Stimulated activated CD4-positive, alpha-beta T cell treated with anti-CD3 and anti-CD28 coated beads, Interleukin-4, amount 100 ng/mL, for 24 hours (primary cell): ENCODE results near the gene LASP1.
"Not testable (repeated sequence)": the region's sequence is repeated elsewhere in the genome, so short reads cannot be mapped to it uniquely, and the experiment has no call there.

Experiments
- DNase-seq: peaks from one replicate; pipeline ENCODE4 v3.0.0-alpha.2; 2020

LASP1 gene

GRCh38 chr17:38940404-38940803 lies 70.5 kb downstream of the LASP1 start:
- no peak for DNase-seq

- DNase-seq, result no peak
Observed at GRCh38 chr17:38942696-38943334, 73.0 kb downstream of the LASP1 start.

GRCh38 chr17:38943607-38944006 lies 73.7 kb downstream of the LASP1 start:
- no peak for DNase-seq

GRCh38 chr17:38947189-38947588 lies 77.3 kb downstream of the LASP1 start:
- DNase-seq, result no peak

- not testable (repeated sequence) for DNase-seq
Observed at GRCh38 chr17:38953800-38954199, 83.9 kb downstream of the LASP1 start.

- no peak for DNase-seq
Observed at GRCh38 chr17:38958326-38958725, 88.5 kb downstream of the LASP1 start.

- no peak for DNase-seq
Observed at GRCh38 chr17:38958756-38959155, 88.9 kb downstream of the LASP1 start.

- no peak for DNase-seq
Observed at GRCh38 chr17:38959508-38959907, 89.7 kb downstream of the LASP1 start.

- no peak for DNase-seq
Observed at GRCh38 chr17:38960402-38960801, 90.5 kb downstream of the LASP1 start.

GRCh38 chr17:38961413-38961812 lies 91.6 kb downstream of the LASP1 start:
- no peak for DNase-seq

GRCh38 chr17:38967290-38967738 lies 97.5 kb downstream of the LASP1 start, which contains the start of gene FBXO47:
Gene FBXO47, minus strand, starts transcription at chr17:38967403. Its CDS starts 4,378 bp downstream, at chr17:38963025.
- DNase-seq, result peak; percentile 87

GRCh38 chr17:38969281-38969680 lies 99.4 kb downstream of the LASP1 start:
- DNase-seq, result no peak

GRCh38 chr17:38970128-38970527 lies 100.3 kb downstream of the LASP1 start:
- no peak for DNase-seq

GRCh38 chr17:38970804-38971203 lies 100.9 kb downstream of the LASP1 start:
- DNase-seq, result no peak
